Measurements from ENCODE around the gene TBC1D19.

Gene TBC1D19

DNA sequence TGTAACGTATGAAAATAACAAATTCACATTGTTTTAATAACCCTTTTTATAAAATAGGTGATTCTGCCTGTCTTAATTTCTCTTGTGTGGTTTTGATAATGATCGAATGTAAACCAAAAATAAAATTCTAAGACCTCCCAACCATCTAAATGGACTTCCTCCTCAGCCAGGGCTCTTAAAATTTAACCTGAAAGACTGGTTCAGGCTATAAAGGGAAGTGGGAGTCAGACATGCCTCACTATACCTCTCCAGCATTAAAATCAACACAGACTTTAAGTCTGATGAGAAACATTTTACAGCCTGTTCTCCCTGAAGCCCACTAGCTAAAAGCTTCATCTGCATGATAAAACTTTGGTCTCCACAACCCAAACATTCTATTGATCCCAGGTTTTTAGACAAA is 179.2 kb downstream of the TBC1D19 start:
- TF ChIP-seq, protein P1, sequence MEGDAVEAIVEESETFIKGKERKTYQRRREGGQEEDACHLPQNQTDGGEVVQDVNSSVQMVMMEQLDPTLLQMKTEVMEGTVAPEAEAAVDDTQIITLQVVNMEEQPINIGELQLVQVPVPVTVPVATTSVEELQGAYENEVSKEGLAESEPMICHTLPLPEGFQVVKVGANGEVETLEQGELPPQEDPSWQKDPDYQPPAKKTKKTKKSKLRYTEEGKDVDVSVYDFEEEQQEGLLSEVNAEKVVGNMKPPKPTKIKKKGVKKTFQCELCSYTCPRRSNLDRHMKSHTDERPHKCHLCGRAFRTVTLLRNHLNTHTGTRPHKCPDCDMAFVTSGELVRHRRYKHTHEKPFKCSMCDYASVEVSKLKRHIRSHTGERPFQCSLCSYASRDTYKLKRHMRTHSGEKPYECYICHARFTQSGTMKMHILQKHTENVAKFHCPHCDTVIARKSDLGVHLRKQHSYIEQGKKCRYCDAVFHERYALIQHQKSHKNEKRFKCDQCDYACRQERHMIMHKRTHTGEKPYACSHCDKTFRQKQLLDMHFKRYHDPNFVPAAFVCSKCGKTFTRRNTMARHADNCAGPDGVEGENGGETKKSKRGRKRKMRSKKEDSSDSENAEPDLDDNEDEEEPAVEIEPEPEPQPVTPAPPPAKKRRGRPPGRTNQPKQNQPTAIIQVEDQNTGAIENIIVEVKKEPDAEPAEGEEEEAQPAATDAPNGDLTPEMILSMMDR (conservative IDR thresholded peaks at IDR 0.05; ENCODE audit: control insufficient read depth, insufficient read depth, low read depth, low read length) = no peak
- no peak overlapping the region for H3K4me3 ChIP-seq (ENCODE audit: control insufficient read depth, low read depth, low read length)
- no peak for DNase-seq (ENCODE audit: low read depth)

DNA sequence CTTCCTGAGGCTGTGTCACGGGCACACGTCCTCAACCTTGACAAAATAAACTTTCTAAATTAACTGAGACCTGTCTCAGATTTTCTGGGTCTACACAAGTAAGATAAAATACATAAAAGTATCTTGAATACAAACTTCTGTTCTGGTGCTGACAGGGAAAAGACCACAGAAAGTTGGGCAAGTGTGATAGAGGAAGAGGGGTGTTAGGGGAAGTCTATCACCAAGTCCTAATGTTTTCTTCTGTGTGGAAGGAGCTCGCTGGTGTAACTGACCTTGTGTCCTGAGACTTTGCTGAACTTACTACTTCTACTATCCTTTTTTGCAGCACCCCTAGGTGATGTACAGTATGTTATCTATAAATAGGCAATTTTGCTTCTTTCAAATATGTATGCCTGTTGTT is 179.8 kb downstream of the TBC1D19 start:
- TF ChIP-seq, protein P1 (conservative IDR thresholded peaks at IDR 0.05; ENCODE audit: control insufficient read depth, insufficient read depth, low read depth, low read length) = no peak
- DNase-seq (ENCODE audit: low read depth) = no peak
- H3K4me3 ChIP-seq (ENCODE audit: control insufficient read depth, low read depth, low read length) = no peak overlapping the region

DNA sequence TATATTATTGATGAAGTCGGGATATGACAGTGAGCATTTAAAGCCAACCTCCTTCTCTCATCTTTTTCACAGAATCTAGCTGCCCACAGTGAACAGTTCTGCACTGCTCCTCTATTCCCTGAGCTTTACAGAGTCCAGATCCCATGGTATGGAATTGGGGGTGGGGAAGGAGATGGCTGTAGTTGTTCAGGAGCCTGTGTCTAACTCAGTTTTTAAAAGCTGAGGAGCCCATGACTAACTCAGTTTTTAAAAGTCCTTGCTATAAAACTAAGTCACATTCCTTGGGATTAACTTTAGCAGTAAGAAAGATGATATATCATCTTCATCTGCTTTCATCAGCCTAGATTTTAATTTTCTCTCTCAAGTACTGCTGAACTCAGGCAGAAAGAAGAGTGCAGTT is 180.3 kb downstream of the TBC1D19 start:
- DNase-seq (ENCODE audit: low read depth) = no peak
- TF ChIP-seq, protein P1 (conservative IDR thresholded peaks at IDR 0.05; ENCODE audit: control insufficient read depth, insufficient read depth, low read depth, low read length) = no peak
- no peak overlapping the region for H3K4me3 ChIP-seq (ENCODE audit: control insufficient read depth, low read depth, low read length)

DNA sequence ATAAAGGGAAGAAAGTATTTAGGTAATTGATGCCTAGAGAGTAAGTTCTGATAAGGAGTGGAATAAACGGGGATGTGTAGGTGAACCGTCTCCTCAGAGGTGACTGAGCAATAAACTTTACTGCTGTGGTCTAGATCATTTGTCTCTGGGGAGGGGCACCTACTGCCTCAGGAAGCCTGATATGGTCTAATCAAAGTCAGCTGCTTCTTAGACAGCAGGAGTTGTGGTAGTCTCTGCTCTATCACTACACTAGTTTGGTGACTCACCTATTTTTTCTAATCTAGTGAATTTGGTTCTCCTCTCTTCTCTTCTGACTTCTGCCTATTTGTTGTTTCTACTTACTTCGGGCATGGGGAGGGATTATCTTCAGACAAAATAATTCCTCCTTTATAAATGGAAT is 181.6 kb downstream of the TBC1D19 start:
- DNase-seq (ENCODE audit: low read depth) = peak; percentile 15
- TF ChIP-seq, protein P1 (conservative IDR thresholded peaks at IDR 0.05; ENCODE audit: control insufficient read depth, insufficient read depth, low read depth, low read length) = no peak
- no peak overlapping the region for H3K4me3 ChIP-seq (ENCODE audit: control insufficient read depth, low read depth, low read length)

DNA sequence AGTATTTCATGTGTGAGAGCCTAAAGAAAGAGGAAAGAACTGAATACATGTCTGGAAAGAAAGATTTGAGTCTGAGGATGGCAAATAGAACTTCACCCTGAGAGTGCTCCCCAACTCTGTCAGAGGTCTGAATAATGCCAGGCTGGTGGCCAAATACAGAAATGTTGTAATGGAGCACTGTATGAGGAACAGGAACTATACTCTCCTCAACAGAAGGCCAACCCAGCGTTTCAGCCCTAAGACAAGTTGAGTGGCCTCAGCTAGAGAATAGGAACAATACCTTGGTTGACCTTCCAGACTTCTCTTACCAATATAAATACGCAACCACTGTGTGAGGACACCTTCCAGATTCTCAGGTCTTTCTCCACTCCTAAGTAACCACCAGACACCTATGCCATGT is 182.3 kb downstream of the TBC1D19 start:
- DNase-seq (ENCODE audit: low read depth) = no peak
- TF ChIP-seq, protein P1 (conservative IDR thresholded peaks at IDR 0.05; ENCODE audit: control insufficient read depth, insufficient read depth, low read depth, low read length) = no peak
- H3K4me3 ChIP-seq (ENCODE audit: control insufficient read depth, low read depth, low read length) = no peak overlapping the region

DNA sequence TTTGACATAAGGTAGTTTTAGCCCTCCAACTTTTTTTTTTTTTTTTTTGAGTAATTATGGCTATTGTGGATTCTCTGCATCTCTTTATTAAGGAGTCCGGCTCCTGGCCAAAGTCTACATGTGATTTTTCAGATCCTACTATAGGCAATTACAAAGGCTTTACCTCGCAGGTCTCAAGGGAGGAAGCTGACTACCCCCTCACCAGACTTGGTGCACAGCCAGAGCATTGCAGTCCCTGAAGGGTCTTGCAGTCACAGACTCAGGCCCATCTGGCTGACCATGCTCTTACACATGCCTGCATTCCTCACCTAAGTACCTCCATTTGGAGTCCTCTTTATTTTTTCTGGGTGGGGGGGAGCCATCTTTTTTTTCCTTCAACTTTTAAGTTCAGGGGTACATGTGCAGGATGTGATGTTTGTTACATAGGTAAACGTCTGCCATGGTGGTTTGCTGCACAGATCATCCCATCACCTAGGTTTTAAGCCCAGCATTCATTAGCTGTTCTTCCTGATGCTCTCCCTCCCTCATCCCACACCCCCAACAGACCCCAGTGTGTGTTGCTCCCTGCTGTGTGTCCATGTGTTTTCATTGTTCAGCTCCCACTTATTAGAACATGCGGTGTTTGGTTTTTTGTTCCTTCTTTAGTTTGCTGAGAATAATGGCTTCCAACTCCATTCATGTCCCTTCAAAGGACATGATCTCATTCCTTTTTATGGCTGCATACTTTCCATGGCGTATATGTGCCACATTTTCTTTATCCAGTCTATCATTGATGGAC is 188.4 kb downstream of the TBC1D19 start:
- no peak overlapping the region for H3K4me3 ChIP-seq (ENCODE audit: control insufficient read depth, low read depth, low read length)
- DNase-seq (ENCODE audit: low read depth) = peak; percentile 13
- TF ChIP-seq, protein P1 (conservative IDR thresholded peaks at IDR 0.05; ENCODE audit: control insufficient read depth, insufficient read depth, low read depth, low read length) = no peak

All from fibroblast of mammary gland (primary cell).